ENCODE measurements around the gene SLC7A8. TPM values are rescaled to one million over a fixed set of nuclear protein-coding genes. Genes with fewer than 3 reads are reported as not detected.

The SLC7A8 gene
- total RNA-seq, 1 experiment from 2014 or later = 77.9 TPM

DNA sequence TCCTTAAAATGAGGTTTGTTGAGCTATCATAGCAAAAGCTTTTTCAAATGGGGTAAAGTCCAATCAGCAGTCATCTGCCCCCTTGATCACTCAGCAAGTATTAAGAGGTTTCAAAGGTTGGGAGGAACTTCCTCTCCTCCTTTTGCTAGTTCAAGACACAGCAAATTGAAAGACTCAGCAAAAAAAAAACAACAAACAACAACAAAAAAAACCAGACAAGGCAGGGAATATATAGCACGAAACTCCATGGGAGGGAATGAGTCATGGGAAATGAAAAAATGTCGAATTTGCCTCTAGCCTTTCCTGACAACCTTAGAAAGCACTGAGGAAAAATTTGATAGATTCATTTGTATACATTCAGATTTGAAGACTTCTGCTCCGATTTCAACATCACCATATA lies 1.6 kb upstream of the SLC7A8 start:
- Histone ChIP-seq H2BK5ac (ENCODE audit: insufficient read length, low read length) (no peak overlapping the region), H3K4ac (ENCODE audit: low read depth, low read length) (no peak overlapping the region), H2BK20ac (ENCODE audit: low read depth, low read length, poor library complexity, severe bottlenecking) (no peak overlapping the region), H4K5ac (ENCODE audit: insufficient read length, low read depth, low read length) (no peak overlapping the region), H3T11ph (ENCODE audit: low read length) (no peak overlapping the region), H4K20me1 (ENCODE audit: control insufficient read depth, insufficient read depth, insufficient read length) (no peaks in the 10 kb centered on the region), H2BK12ac (ENCODE audit: insufficient read length, low read depth, low read length) (no peak overlapping the region), H2BK120ac (ENCODE audit: low read depth, low read length, poor library complexity, severe bottlenecking) (no peak overlapping the region), H3K18ac (ENCODE audit: insufficient read length, low read depth, low read length) (no peak overlapping the region), H3K9me3 (ENCODE audit: control insufficient read depth, low read depth, low read length) (no peaks in the 10 kb centered on the region), H3K4me2 (ENCODE audit: insufficient read depth, insufficient read length, low read length) (no peak overlapping the region), H2BK15ac (ENCODE audit: low read depth, low read length) (no peak overlapping the region), H4K8ac (replicated peaks; ENCODE audit: insufficient read length, low read depth, low read length) (no peak overlapping the region), H3K9ac (ENCODE audit: extremely low read depth, insufficient read length, low read length) (no peak overlapping the region), H3K27me3 (ENCODE audit: insufficient read depth, low read length) (no peaks in the 10 kb centered on the region), H2AFZ (ENCODE audit: low read length) (no peak overlapping the region), H2AK5ac (ENCODE audit: insufficient read length, low read length) (no peak overlapping the region), H3K79me2 (ENCODE audit: insufficient read depth, low read length) (peaks cover 17% of the 10 kb centered on the region; the same call in 1 of the 2 replicates), H4K91ac (ENCODE audit: insufficient read length, low read depth, low read length) (no peak overlapping the region), H3K23ac (ENCODE audit: insufficient read length, low read depth, low read length) (no peak overlapping the region), H3K56ac (ENCODE audit: insufficient read length, low read depth, low read length) (no peak overlapping the region), H3K27ac (ENCODE audit: insufficient read length, low read depth, low read length) (no peak overlapping the region), H3K23me2 (ENCODE audit: insufficient read length, low read depth, low read length, poor library complexity, severe bottlenecking) (peaks cover 7% of the 10 kb centered on the region), H3K14ac (ENCODE audit: insufficient read depth, low read length) (no peak overlapping the region), H3K4me1 (ENCODE audit: insufficient read depth, low read length) (no peaks in the 10 kb centered on the region; the same call in 1 of the 2 replicates), H3K79me1 (ENCODE audit: insufficient read depth, low read depth, low read length, poor library complexity, severe bottlenecking) (no peaks in the 10 kb centered on the region)
- H3K27me3 Mint-ChIP-seq (ENCODE audit: low read depth) = no peaks in the 10 kb centered on the region
- TF ChIP-seq CTCF (conservative IDR thresholded peaks at IDR 0.05) = no peak
- H3K36me3 Mint-ChIP-seq (ENCODE audit: insufficient read depth in 1 of 3, low read depth in 3 of 3) = peaks cover 0 to 9% (median 4%) of the 10 kb centered on the region in 3 experiments; a peak in 3 of 7 replicates
- H3K4me3 Mint-ChIP-seq = 0 out of 5 replicates have a peak overlapping the region, but pooled peaks of 1 of the 2 experiments have one; percentile 15
- peaks cover 17 to 36% of the 10 kb centered on the region in 2 experiments for H3K4me1 Mint-ChIP-seq
- no CpG with 5 or more reads among the region's 3 CpGs for WGBS (ENCODE audit: extremely low coverage, insufficient read length, low lambda C conversion rate)
- no peaks in the 10 kb centered on the region for H3K9me3 Mint-ChIP-seq
- H3K27ac Mint-ChIP-seq = 0 out of 7 replicates have a peak overlapping the region, but pooled peaks of 1 of the 3 experiments have one; percentile 12
- no peak for DNase-seq

Measured in H9 (cell line).